Activated T-cell treated with anti-CD3 and anti-CD28 coated beads for 4 hours (primary cell): Measurements from ENCODE around the gene DSTYK.
"Not testable (repeated sequence)": the region's sequence is repeated elsewhere in the genome, so short reads cannot be mapped to it uniquely, and the experiment has no call there.

Source experiments
- DNase-seq: peaks from one replicate; pipeline ENCODE4 v3.0.0-alpha.2; 2020

Gene DSTYK

DNA sequence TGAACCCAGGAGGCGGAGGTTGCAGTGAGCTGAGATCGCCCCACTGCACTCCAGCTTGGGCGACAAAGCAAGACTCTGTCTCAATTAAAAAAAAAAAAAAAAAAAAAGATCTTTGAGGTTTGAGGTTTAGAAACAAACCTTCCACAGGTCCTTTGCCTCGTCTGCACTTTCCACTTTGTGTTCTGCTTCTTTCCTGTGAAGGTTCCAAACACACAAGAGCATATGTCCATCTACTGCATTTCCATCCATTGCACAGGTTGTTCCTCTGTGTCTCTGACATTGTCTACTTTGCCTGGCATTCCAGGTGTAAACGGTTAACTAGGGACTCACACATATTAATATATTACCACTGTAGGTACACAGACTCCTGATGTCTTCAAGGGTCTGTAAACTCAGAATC lies 40.1 kb downstream of the DSTYK start:
- DNase-seq = no peak

DNA sequence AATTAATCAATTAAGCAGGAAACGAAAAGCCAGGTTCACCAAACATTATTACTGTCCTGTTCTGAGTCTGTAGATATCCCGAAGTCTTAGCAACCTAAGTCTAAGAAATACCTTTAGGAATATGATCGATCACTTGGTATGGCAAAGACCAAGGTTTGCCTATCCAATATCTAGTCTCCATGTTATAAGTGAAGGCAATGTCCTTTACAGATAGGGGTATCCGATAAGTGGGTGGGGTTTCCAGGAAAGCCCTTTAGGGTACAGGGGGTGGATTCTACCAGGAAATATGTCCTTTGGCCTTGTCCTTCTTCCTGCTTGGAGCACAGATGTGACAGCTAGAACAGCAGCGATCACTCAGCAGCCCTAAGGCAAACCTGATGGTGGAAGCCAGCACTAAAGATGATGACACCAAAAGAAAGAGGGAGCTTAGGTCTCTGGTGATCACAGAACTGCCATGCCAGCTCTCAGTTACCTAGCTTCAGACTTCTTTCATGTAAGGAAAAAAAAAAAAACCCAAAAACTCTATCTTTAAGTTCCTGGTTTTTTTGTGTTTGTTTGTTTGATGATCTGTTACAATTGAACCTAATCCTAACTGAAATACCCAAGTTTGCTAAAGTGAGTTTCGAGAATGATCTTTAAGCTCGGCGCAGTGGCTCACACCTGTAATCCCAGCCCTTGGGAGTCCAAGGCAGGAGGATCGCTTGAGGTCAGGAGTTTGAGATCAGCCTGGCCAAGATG lies 40.8 kb downstream of the DSTYK start:
- DNase-seq = no peak

DNA sequence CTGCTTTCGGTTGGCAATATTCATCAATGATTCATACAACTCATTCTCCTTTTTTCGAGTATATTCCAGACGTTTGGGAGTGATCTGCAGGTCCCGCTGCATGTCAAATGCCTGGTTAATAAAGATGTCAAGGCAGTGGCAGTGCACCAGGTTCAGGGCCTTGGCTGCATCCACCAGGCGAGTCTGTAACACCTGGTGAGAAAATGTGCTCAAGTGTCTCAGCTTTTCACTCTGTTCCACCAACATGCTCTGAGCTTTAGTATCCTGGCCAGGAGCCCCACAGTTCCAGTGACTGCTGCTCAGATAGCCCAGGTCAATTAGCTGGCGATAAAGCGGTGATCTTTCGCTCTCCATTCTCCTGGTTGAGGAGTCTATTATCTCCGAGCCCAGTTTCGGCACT lies 42.3 kb downstream of the DSTYK start:
- no peak for DNase-seq

DNA sequence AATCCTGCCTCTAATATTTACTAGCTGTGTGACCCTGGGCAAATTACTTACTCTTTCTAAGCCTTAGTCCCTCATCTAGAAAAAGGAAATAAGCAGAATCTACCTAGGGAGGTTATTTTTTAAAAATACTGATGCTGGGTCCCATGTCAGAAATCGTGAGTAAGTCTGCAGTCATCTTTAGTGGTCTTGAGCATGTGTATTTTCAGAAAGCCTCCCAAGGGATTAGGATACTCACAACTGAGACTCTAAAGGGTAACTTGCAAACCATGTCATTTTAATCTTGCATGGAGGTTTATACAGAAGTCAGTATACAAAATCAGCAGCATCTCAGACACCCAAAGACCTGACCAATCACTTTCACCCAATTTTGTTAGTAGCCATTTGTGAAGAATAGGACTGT lies 43.2 kb downstream of the DSTYK start:
- no peak for DNase-seq

DNA sequence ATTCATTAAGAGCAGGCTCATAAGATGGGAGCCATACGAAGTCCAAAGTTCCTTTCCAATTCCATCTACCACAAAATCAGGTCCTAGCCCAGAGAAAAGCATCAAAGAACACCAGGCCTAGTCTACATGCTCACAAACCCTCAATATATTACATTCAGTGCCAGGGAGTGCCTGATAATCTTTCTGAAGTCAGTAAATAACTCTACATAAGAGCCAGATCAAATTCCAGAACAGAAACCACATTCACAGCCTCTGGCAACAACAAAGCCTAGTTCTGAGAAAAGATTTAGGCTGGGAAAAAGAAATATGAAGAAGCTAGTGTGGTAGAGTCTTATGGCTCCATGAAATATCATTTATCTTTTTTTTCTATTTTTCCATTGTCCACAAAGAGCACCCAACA lies 49.2 kb downstream of the DSTYK start:
- no peak for DNase-seq

DNA sequence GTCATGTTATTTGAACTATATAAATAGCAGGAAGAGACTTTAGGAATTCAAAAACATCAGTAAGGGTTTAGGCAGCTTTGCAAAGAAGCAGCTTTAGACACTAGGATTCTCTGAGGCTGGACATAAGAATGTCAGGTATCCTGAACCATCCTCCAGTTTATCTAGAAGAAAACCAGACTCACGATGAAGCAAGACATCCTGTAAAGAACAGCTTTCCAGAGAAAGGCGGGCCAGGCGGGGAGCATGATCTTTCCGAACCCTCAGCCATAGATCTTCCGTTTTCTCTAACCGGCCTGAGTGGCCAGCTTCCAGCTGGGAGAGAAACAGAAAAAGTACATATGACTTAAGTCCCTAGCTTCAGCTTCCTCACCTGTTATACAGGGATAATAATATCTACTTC lies 50.4 kb downstream of the DSTYK start:
- no peak for DNase-seq

DNA sequence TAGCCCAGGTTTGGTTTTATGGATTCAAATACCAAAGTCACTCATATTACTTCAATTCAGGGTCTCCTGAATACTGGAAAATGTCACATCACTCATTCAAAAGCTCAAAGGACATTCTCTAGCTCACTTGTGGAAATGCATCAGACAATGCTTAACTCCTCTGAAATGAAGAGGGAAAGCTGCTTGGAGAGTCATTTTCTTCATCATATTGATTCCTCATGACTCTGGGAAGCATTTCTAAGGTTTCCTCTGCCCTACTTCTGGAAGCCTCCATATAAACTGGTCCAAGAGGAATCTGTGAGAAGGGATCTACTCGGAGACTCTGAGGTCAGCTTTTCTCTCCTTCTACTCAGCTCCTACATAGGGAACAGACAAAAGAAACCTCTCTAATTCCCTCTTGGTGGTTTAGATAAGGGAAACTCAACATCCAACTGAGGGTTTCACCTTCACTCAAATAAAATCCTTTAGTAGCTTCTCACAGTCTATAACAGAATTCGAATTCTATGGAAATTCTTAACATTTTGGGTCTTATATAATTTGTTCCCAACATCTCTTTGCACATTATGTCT lies 53.4 kb downstream of the DSTYK start:
- DNase-seq = no peak

DNA sequence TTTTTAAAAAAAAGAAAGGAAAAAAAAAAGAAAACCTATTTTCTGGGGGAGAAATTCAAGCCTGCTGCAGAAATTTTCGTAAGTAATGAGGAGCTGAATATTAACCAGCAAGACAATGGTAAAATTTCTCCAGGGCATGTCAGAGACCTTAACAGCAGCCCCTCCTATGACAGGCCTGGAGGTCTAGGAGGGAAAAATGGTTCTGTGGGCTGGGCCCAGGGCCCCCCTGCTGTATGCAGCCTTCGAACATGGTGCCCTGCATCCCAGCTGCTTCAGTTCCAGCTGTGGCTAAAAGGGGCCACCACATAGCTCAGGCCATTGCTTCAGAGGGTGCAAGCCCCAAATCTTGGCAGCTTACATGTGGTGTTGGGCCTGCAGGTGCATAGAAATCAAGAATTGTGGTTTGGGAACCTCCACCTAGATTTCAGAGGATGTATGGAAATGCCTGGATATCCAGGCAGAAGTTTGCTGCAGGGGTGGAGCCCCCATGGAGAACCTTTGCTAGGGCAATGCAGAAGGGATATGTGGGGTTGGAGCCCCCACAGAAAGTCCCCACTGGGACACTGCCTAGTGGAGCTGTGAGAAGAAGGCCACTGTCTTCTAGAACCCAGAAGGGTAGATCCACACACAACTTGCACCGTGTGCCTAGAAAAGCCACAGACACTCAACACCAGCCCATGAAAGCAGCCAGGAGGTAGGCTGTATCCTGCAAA lies 55.7 kb downstream of the DSTYK start:
- DNase-seq = not testable (repeated sequence)

DNA sequence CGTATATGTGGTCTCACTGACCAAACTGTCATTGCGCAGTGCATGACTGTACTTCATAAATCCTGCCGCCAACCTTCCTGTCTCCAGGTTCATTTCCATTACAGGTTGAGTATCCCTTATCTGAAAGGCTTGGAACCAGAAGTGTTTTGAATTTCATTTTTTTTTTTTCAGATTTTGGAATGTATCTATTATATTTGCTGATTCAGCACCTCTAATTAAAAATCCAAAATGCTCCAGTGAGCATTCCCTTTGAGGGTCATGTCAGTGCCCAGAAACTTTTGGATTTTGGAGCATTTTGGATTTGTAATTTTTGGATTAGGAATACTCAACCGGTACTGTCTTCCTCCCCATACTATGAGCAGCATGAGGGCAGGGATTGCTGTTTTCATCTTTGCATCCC lies 59.0 kb downstream of the DSTYK start:
- DNase-seq = no peak

DNA sequence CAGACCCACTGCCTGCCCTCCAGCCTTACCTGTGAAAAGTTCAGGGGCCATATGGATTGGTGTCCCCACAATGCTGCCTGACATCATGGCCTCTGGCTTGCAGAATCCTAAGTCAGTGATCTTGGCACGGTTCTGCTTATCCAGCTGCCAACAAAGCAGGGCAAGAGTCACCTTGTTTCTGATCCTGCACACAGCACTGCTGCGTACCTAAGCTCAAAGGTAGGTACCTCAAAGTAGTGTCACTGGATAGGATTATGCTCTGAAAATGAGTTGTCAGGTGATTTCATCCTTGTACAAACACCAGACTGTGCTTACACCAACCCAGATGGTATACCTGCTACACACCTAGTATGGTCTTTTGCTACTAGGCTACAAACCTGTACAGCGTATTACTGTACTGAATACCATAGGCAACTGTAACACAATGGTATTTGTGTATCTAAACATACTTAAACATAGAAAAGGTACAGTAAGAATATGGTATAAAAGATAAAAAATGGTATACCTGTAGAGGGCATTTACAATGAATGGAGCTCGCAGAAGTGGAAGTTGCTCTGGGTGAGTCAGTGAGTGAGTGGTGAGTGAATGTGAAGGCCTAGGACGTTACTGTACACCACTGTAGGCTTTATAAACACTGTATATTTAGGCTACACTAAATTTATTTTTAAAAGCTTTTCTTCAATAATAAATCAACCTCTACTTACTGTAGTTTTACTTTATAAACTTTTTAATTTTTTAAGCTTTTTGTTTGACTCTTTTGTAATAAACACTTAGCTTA lies 60.7 kb downstream of the DSTYK start:
- no peak for DNase-seq

DNA sequence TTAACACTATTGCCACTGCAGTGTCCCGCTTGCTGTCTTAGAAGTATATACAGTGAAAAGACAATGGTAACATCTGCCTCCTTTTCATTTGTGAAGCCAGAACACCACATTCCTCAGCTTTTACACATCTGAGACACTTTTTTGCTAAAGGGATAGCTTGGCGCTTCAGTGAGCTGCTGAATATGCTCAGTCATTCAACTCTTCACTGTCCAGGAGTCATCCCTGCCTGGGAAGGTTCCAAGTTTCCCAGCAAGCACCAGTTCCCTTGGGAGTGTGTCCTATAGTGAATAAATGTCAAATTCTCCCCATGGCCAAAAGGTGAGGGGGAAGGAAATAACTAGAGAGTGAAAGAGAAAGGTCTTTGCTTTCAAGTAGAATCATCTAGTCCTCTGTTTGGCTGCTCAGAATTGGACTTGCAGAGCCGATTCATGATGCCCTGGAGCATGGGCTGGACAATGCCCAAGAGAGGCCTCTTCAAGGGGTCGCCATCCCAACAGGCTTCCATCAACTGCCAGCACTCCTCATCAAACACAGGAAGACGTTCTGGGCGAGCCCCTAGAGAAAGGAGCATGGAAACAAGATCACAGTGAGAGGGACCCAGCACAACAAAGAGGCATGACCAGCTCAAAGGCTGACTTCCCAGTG lies 64.2 kb downstream of the DSTYK start:
- no peak for DNase-seq

DNA sequence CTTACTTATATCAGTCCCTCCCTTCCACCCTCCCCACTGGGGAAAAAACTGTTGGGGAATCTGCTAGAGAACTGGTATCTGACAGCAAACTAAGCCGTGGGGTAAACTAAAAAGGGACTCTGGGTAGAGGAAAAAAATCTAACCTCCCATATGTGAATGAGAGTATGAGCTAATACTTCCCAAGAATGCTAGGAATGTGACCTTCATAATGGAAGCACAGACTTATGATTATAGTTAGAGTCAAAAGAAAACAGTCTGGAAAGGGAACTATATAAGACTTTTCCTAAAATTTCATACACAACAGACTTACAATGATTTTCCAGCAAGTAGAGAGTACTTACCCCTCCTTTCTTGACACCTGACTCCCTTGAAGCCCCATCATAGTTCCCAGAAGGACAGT lies 66.8 kb downstream of the DSTYK start:
- DNase-seq = no peak

DNA sequence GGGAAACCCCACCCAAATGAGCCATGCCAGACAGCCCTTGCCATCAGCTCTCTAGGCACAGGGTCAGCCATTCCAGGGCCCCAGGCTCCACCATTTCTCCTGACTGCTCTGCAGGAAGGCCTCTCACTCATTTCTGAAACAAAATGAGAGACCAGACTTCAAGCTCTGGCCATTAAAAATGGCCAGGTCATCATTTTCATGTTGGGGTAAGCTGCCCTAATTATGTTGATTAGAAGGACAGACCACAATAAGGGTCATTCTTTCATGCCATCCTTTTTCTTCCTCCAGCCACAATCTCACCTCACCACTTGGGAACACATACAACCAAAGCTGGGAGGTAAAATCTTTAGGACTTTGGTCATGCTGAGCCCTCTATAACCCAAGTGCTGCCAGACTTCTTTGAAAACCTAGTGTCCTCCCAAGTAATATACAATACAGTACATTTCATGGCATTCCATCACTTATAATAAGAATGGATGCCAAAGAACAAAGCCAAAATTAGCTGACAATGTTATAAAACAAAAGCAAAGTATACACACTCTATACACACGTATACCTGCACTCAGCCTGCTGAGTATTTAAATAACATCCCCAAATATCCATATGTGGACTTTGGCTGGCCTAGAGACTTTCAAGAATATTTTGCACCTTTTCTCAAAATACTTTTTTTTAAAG lies 67.3 kb downstream of the DSTYK start:
- DNase-seq = no peak

DNA sequence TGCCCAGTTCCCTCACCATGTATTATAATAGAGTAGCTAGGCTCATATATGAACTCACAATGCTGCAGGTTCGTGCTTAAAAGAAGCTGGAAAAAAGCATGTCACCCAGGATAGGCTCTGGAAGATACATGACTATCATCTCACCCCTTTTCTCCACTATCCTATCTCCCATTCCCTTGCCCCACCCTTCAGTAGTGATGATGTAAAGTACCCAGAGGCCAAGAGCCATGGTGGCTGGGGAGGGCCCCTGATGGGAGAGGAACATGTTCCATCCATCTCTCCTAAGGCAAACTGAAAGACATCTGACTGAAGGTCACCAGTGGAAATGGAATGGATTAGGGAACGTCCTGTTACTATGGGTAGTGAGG lies 69.4 kb downstream of the DSTYK start:
- no peak for DNase-seq

DNA sequence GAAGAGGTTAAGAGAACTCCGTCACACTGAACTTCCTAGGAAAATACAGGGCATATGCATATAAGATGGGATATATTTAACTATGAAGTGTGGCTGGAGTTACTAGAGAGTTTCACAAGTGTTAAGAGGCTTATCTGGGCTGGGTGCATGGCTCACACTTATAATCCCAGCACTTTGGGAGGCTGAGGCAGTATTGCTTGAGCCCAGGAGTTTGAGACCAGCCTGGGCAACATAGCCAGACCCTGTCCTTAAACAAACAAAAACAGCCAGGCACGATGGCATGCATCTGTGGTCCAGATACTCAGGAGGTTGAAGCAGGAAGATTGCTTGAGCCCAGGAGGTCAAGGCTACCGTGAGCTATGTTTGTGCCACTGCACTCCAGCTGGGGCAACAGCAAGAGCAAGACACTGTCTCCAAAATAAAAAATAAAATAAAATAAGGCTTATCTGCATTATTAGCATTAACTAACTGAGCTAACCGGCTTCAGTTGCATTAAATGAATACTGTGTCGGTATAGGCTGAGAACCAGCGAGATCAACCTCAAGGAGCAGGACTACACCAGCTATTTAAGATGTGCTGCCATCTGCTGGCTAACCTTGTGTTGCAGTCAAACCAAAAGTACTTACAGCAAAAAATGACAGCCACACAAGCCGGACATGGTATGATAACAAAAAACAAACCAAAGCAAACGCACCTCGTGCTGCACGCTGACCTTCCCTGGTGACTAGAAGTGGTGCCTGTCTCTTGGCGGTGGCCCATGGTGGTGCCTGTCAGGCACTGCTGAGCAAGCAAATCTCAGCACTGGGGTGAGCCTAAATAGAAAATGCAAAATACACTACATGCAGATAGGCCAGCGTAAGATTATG lies 70.0 kb downstream of the DSTYK start:
- peak; percentile 66 for DNase-seq

DNA sequence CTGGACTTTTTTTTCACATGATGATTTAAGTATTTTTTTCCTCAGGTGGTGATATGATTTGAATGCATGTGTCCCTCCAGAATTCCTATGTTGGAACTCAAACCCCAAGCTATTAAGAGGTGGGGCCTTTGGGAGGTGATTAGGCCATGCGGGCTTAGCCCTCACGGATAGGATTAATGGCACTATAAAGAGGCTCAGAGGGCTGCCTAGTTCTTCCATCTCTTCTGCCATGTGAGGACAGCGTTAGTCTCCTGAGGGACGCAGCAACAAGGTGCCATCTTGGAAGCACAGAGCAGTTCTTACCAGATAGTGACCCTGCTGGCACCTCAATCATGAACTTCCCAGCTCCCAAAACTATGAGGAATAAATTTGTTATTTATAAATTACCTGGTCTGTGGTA lies 71.4 kb downstream of the DSTYK start:
- no peak for DNase-seq

DNA sequence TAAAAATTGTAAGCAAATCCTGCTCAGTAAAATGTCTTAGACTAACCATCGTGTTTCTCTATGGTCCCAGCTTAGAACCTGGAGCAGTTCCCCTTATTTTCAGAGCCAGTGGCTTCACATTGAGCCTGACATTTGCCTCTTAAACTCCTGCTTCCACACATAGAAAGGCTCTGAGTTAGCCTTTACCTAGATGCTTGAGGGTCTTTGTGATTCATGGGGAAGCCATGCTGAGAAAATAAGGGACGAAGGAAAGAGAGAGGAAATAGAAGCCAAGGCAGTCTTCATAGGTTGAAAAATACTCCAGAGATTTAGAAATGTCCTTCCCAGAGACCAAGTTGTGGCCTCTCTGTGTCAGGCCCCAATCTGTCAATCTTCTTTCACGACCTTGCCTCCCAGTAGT lies 73.6 kb downstream of the DSTYK start:
- no peak for DNase-seq

DNA sequence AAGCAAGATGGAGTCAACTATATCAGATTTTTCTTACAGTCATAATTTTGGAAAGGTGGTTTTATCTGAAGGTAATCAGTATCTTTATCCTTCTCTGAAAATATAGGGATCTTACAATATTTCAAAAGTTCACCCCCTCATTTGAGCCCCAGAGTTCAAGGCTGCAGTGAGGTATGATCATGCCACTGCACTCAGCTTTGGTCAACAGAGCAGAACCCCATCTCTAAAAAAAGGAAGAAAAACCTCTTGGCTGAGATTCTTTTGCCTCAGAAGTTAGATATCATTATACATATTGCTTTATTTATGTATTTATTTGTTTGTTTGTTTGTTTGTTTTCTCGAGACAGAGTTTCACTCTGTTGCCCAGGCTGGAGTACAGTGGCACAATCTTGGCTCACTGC lies 78.2 kb downstream of the DSTYK start:
- DNase-seq = no peak

DNA sequence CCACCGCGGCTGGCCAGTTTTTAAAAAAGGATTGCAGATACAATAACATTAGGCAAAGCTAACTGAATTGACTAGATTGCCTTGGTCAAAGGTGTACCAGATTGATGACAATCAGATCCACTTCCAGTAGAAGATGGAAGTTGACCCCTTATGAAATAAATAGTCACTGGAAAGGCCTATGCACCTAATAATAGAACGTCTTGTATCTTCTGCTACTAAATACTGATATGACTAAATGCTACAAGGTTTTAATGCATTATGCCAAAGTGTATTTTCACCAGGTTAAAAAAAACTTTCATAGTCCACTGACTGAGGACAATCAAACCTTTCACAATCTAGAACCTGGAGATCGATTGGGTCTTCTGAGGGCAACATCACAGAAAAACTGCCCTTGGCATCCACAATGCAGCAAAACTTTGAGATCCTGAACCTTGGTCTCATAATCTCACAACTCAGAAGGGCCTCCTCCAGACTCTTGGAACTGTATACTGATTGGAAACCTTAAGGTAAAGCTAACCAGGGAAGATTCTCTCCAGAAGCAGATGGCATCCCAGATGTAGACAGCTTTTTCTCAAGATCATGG lies 82.0 kb downstream of the DSTYK start:
- DNase-seq = no peak

DNA sequence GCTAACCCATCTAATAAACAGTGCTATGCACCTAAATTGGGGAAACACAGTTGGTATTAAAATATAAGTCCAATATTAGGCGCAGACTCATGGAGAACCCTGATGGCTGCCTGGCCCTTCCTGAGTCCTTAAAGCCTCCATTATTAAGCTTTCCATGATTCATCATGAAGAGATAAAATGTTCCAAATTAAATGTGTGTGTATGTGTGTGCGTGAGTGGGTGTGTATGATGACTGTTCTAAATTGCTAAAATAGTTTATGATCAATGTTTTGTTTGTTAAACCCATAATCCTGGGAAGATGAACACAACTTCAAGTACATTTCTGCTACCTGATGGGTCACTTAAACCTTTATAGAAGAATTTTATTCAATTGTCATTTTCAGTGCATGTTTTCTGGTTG lies 83.5 kb downstream of the DSTYK start:
- DNase-seq = no peak

DNA sequence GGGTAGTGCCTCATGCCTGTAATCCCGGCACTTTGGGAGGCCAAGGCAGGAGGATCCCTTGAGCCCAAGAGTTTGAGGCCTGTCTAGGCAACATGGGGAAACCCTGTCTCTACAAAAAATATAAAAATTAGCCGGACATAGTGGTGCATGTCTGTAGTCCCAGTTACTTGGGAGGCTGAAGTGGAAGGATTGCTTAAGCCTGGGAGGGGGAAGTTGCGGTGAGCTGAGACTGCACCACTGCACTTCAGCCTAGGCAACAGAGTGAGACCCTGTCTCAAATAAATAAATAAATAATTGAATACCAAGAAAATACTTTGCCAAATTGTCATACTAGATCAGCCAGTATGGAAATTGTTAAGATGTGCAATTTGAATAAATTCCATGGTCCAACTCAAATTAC lies 83.9 kb downstream of the DSTYK start:
- no peak for DNase-seq
